HG02840 (cell line): ENCODE results near the gene MRPL45.

Experiments used
- ATAC-seq: cut with Tn5 transposase; IDR thresholded peaks from one replicate; pipeline ENCODE4 v1.9.1; 2021; ENCODE audit warnings: mild to moderate bottlenecking, moderate library complexity, moderate number of reproducible peaks; ENCODE audit not compliant: unreplicated experiment, low FRiP score

MRPL45 gene

DNA sequence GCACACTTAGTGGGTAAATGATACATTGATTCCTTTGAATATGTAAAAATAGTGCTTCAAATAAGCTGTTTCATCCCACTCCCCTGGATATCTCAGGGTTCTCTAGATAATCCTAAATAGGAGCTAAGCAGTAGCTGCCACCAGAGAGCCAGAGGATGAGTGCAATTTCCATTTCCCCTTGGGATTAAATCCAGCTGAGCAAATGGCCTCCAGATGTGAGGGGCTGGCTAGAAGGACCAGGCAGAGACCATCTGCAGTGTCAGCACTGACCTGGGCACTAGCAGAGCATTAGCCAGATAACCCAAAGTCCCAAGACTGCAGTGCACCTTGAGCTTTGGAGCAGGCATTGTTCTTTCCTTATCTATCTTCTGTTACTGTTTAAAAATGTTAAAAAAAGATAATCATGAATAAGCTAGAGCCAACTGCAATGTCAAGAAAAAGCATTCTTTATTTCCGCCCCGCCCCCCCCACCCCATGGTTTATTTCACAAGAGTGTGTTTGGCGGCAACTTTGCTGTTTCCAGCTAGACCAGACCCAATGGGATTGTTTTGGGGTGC lies 27.3 kb downstream of the MRPL45 start:
- no peak for ATAC-seq

DNA sequence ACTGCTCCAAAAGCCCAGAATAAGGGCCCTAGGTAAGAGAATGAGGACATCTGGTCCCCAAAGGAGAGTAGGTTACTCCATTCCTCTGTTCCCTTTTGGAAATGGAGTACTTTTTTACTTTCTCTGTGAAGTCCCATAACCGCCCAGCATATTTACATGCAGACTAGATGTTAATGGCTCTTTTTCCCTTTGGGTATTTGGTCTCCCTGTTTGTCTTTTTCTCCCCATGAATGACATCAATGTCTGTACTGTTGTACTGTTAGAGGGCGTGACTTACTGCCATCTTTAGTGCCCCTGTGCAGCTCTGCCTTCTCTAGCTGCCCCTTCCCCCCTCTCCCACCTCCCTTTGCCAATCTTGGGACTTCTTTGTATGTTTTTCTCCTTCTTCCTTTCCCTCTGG lies 27.8 kb downstream of the MRPL45 start:
- ATAC-seq = no peak

DNA sequence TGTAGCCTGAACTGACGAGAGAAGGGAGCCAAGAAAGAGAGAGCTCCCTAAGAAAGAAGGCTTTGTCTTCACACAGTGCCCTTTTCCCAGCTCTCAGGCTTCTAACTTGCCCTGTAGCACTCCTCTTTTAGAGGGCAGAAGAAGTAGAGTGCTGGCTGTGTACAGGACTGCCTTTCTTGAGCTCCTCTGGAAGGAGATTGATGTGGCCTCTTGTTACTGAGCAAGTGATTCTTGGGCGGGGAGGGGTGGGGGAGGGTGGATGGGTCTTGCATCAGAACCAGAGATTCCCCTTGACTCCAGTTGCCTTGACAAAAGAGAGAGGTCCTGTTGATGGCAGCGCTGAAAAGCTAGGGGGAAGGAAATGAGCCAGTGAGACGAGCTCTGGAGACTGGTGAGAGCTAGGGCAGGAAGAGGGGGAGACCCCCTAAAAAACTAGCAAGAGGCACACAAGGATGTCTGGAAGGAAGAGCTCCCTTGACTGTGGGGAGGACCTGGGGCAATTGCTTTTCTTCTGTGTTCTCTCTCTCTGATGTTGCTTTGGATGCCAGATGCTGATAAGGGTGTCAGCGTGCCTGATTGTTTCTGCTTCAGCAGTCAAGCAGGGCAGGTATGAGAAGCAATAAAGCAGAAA lies 28.4 kb downstream of the MRPL45 start:
- no peak for ATAC-seq

DNA sequence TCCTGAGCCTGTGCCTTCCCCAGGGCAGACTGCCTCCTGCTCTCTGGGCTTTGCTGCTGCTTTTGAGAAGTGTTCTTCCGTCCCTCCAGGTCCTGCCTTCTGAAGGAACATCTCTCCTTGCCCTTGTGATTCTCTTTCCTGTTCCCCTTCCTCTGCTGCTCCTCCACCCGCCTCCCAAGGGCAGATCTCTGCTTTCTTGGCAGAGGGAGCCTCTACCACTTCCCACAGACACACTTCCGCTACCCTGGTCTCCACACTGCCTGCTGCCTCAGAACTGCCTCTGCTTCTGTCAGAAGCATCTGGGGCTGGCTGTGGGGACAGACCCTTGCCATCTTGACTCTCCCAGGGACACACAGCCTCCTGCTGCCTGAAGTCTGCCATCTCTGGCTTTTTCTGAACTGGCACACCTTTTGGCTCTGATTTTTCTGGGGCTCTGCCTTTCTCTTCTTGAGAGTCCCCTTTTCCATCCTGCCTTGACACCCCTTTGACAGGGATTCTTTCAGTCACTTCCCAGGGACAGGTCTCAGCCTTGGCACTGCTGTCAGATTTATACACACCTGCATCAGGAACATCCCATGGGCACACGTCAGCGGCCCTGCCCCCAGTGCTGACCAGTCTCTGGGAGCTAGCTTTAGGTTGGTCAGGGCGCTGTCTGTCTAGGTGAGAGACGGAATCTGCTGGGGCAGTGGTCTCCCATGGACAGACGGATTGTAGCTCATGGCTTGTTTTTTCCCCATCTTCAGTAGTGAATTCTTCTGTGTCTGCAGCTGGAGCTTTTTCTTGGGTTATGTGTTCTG lies 30.2 kb downstream of the MRPL45 start:
- ATAC-seq = no peak

DNA sequence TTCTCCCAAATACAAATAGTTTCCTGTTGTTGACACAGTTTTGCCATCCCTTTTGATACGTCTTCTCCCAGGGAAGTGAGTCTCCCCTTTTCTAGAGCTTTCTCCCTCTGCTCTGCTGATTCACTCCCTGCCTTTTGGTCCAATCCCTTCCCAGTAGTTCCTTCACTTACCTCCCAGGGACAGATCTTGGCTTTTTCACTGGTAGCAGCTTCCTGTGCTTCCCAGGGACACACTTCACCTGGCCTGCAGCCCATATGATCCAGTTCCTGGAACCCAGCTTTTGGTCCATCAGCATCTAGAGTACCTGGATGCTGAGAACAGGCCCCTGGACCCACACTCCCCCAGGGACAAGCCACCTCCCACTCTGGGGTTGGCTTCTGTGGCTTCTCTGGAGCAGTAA lies 31.0 kb downstream of the MRPL45 start:
- ATAC-seq = no peak

DNA sequence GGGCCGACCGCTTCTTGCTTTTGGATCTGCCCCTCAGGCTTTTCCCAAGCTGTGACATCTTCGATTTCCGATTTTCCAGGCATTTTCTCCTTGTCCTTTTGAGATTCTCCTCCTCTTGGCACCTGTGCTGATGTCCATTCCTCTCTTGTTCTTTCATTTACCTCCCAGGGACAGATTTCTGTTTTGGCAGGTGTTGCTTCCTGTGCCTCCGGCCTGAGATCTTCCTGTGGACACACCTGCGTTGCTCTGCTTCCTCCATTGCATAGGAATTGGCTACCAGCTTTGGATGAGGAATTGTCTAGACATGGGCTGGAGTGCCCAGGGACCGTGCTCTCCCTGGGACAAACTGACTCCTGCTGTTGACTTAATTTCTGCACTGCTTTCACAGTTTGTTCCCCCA lies 31.7 kb downstream of the MRPL45 start:
- no peak for ATAC-seq

DNA sequence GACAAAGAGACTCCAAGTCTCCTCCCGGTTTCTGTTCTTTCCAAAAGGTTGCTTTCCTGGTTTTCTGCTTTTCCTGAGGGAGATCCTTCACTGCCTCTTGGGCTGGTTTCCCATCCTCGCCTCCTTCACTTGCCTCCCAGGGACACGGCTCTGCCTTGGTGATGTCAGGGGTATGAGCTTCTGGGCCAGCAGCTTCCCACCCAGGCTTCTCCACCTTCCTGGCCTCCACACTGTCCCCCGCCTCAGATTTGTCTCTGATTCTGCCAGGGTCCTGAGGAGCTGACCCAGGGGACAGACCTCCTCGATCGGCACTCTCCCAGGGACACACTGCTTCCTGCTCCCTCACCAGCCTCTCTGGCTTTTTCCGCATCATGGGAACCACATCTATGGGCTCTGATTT lies 32.3 kb downstream of the MRPL45 start:
- ATAC-seq = no peak

DNA sequence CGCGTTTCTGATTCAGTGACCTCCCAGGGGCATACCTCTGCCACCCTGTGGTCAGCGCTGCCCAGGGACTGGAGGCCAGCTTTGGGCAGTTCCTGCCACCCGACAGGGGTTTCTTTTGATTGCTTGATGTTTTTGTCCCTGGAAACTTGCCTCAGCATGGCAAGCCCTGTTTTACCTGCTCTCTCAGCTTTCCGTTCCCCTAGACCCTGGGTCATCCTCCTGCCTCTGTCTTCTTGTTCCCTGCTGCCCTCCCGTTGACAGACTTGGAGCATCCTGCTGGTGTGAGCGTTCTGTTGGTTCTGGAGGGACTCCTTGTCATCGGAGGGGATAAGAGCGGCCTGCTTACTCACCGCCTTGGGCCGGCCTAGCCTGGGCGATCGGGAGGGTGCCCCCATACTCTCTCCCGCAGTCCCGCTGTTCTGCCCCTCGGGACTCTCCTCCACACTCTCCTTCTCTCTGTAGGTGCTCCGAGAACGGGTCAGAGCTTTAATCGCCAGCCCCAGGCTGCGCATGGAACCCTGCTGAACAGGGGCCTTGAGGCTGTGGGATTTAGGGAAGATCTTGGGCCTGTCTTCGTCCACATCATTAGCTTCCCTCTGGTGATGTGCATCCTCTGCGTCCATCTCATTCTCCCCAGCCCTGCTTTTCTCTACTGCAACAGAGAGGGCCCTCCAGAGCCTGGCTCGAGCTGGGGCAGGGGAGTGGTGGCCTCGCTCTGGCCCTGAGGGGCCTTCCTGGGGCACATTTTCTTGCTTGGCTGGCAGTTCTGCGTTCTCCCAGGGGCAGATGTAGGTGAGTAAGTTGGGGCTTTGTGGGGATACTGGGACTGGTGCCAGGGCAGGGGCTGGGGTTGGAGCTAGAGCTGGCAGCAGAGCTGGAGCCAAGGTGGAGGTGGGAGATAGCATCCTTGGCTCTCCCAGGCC lies 33.1 kb downstream of the MRPL45 start:
- ATAC-seq = no peak

DNA sequence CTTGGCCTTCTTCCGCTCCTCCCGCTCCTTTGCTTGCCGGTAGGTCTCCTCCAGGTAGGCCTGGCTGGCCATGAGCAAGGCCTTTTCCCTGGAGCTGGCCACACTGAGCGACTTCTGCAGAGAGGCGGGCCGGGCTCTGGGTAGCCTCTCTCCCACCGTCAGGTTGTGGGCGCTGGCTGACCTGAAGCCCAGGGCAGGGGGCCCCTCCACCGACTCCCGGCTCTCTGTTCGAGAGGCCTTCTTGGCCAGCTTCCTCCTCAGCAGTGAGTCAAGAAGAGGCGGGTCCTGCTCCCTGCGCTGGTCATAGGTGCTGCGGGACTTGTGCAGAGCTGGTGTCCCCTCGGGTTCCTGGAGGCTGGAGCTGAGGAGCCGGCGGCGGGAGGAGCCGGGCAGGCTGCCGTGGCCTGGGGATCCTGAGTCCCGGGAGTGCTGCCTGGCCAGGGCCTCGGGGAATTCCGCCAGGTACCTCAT lies 34.0 kb downstream of the MRPL45 start:
- ATAC-seq = no peak

DNA sequence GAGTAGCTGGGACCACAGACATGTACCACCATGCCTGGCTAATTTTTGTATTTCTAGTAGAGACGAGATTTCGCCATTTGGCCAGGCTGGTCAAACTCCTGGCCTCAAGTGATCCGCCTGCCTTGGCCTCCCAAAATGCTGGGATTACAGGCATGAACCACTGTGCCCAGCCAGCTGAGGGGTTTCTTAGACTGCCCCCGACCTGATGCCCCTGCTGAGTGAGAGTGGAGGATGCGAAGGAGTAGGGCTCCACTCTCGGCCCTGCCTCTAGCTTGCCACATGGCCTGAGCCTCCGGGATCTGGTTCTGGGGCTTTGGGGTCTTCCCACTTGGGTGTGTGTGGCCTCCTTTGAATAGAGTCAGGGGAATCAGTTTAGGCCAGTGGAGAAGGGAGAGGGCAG lies 35.8 kb downstream of the MRPL45 start:
- ATAC-seq = no peak

DNA sequence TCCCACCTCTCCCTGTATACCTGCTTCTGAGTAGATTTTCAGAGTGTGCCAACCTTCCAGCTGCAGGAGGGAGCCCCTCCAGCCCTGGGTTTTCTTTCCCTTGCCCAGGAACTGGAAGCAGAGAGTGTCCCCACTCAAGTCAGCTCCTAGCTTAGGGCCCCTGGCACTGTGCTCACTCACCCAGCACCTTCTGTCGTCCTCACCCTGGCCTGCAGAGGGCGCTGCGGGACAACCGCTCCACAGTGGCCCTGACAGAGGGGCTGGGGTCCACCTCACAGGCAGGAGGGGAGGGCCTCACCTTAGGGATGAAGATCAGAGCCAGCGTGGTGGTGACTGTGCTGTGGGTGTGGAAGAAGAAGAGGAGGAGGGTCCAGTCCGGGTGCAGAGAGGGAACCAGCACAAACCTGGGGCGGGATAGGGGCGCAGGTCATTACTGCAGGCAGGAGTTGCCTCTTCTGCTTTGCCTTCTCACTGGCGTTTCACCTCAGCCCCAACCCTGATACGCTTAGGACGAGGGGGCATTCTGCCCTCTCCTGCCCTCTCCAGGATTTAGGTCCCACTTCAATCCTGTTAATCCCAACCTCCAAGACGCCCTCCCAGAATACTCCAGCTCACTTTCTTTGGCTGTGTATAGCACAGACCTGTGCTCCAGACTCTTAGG lies 36.8 kb downstream of the MRPL45 start:
- ATAC-seq = no peak

DNA sequence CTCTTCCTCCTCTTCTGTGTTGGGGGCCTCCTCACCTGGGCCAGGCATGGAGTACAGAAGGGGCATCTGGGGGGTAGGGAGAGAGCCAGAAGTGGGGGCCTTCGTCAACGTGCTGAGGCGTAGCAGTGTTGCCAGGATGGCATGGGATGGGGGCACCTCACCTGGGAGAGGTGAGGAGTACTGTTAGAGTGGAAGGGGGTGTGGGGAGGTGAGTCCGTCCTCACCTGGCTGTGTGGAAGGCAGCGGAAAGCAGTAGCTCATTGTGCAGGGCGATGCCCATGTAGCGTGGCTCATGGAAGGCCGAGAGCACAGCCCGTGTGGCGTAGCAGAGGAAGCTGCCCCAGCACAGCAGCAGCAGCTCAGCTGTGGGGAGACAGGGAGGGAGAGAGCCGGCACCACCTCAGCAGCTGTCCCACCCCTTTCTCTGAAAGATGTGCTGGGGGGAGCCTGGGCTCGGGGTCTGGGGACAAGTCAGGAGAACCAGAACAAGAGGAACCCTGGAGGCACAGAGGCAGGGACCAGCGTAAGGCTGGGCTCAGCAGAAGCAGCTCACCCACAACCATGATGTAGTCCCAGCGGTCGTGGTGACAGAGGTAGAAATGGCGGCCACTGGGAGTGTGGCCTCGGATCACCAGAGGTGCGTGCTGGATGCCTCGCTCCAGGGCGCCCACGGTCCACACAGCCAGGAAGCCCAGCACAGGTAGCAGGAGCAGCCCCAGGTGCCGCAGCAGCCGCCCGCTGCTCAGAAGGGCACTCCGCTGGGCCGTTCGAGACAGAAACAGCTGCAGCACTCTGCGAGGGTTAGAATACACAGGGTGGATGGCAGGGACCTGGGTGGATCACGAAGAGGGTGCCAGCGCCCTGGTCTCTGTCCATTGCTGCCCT lies 37.8 kb downstream of the MRPL45 start:
- ATAC-seq = no peak

DNA sequence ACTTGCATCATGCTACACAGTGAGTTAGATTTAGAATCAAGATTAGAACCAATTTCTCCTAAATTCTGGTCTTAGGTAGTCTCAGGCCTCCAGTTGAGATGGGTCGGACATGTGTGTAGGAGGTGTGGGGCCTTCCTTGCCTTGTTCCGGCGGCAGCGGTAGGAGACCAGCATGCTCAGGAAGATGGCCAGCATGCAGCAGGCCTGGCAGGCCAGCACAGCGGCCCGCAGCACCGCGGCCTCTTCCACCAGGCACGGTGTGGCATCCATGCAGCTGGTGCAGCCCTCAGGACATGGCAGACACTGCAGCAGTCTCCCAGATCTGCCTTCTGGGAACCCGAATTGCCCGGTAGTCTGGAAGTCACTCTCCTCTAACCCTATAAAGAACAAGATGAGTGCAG lies 39.9 kb downstream of the MRPL45 start:
- ATAC-seq = no peak

DNA sequence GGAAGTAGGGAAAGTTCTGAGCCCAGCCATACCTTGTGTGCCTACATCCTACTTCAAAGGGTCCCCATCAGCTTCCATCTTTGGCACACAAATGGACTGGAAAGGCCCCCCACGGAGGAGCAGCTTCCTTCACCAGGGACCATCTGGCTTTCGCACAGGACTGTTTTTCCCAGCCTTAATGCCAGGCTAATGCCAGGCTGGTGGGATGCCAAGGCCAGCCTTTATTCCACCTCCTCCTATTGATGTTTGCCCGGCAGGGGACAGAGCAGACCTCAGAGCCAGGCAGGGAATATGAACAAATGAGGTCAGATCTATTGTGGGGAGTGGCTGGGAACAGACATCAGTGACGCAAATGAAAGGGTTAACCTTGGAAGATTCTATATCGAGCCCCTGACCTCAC lies 41.1 kb downstream of the MRPL45 start:
- ATAC-seq = no peak

DNA sequence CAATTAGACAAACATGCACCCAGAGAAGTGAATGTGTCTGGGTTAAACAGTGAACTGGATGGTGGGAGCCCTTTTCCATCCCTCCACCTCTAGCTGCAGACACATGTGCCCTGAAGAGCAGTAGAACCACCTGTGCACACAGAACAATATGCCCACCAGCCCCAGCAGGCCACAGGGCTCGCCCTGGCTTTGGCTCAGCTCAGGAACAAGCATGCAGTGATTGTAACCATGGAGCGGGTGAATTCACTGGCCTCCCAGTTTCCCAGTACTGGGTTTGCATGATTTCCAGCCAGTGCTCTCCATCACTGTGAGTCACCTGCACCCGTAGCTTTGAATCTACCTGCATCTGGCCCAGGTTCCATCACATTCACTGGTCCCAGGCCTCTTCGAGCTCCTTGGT lies 41.6 kb downstream of the MRPL45 start:
- ATAC-seq = no peak

DNA sequence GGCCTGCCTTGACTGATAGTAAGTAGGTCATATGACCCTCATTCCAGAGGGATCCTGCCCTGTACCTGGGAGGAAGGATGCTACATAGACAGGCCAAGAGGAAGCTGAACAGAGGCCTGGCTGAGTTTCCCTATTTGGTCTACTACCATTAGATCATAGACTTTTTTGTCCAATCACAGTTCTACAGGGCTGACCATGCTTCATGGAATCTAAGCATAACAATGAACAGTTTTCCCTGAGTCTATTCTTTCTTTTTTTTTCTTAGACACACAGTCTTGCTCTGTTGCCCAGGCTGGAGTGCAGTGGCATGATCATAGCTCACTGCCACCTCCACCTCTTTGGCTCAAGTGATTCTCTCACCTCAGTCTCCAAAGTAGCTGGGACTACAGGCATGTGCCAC lies 42.9 kb downstream of the MRPL45 start:
- no peak for ATAC-seq

DNA sequence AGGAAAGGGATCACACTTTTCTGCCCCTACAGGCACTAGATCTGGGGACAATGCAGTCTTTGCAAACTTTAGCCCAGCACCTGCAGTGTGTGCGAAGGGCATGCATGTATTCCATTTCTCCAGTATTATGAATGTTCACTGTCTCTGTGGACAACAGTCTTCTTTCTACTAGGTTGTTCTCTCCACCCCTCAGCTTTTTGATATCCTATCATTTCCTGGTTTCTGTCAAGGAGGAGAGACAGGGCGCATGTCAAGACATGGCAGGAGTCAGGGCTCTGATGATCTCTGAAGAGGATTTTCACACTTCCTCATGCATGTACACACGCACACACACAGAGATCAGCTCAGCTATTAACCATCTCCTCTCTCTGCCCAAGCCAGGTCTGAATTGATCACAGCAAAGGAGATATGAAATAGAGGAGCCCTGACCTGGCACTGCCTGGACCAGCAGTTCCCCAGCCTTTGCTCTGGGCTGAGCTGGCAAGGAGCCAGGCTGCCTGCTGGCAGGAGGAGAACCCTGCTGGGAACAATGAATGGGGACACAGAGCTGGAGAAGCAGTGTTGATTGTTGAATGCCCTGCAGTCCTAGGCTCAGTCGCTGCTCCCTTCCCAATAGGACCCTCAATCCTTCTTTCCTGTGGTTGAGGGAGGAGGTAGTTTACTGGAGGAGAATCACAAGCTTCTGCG lies 44.2 kb downstream of the MRPL45 start:
- no peak for ATAC-seq

DNA sequence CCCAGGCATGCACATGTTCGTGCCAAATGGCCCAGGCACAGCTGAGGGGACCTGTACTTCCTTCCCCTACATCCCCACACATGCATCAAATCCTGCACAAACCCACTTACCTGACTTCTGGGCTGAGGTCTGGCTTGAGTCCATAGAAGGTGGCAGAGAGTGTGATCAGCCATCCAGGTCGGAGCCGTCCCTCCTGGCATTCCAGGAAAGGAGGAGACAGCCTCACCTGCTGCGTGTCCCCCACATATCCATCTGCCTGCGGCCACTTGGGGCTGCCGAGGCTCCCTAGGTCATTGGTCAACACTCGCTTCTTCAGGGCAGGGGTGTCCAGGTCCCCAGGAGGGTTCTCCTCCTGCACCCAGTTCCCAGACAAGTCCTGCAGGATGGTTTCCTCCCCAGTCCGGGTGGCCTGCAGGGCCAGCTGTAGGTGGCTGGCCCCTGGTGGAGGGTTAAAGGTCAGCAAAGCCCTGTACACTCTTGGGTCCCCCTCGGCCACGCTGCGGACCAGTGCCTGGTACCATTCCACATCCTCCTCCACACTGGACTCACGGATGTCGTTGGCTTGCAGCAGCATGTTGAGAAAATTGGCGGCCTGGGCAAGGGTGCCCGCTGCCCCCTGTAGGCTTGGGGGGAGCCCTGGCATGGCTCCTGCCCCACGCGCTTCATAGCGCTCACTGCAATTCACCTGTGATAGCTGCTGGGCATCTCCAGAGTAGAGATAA lies 46.1 kb downstream of the MRPL45 start:
- ATAC-seq = no peak
